NCI-H345 (cell line): ENCODE results near the gene SBNO1.
A peak's percentile ranks its signal among the peaks of the same experiment; 100 is the strongest.
"Not testable (repeated sequence)": the region's sequence is repeated elsewhere in the genome, so short reads cannot be mapped to it uniquely, and the experiment has no call there.

Source experiments
- DNase-seq: peaks from one replicate; lab custom pipeline; 2025; lab: John Stamatoyannopoulos, UW

The SBNO1 gene

DNA sequence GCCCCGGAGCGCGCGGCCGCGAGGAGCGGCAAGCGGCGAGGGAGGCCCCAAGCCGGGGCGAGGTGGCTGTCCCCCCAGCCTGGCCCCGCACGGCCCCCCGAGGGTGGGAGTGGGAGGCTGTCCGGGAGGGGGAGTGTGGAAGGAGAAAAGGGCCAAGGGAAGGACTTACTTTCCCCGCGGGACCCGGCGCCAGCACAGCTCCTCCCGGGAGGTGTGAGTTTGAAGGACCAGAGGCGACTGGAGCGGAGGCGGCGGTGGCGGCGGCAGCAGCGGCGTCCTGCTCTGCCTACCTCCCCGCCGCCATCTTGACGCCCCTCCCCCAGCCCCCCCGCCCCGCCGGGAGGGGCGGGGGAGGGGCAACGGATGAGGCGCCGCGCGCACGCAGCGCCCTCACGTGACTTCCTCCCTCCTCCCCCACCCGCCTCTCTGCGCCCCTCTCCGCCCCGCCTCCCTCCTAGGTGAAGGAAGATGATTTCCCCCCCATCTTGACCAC, at the start of gene SBNO1:
Gene SBNO1 (minus strand): TSS at position 316 of the 493 bp plus-strand sequence. CDS start 14,406 bp downstream, outside the sequence.
- DNase-seq, result peak; percentile 90

GRCh38 chr12:123410041-123410412, 45.4 kb upstream of the SBNO1 start:
- DNase-seq, result no peak

- not testable (repeated sequence) for DNase-seq
Observed at GRCh38 chr12:123409284-123410040, 44.8 kb upstream of the SBNO1 start.

- not testable (repeated sequence) for DNase-seq
Observed at GRCh38 chr12:123408619-123409018, 44.0 kb upstream of the SBNO1 start.

DNA sequence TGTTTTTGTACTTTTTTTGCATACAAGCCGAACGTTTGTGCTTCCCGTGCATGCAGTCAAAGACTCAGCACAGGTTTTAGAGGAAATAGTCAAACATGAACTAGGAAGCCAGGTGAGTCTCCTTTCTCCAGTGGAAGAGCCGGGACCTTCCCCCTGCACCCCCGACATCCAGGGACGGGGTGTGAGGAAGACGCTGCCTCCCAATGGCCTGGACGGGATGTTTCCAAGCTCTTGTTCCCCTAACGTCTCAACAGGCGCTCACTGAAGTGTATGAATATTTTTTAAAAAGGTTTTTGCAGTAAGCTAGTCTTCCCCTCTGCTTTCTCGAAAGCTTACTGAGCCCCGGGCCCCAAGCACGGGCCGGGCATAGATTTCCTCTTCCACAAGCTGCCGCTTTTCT, 43.3 kb upstream of the SBNO1 start:
- not testable (repeated sequence) for DNase-seq

DNA sequence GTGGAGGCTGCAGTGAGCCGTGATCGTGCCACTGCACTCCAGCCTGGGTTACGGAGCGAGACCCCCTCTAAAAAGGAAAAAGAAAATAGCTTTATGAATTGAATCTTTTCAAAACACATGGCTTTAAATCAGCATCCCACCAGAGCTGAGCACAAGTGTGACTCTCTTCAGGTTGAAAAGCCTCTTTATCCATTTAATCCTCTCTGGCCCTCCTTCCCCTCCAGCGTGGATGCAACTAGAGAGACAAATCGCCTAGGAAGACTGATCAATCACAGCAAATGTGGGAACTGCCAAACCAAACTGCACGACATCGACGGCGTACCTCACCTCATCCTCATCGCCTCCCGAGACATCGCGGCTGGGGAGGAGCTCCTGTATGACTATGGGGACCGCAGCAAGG, 42.6 kb upstream of the SBNO1 start:
- not testable (repeated sequence) for DNase-seq

DNA sequence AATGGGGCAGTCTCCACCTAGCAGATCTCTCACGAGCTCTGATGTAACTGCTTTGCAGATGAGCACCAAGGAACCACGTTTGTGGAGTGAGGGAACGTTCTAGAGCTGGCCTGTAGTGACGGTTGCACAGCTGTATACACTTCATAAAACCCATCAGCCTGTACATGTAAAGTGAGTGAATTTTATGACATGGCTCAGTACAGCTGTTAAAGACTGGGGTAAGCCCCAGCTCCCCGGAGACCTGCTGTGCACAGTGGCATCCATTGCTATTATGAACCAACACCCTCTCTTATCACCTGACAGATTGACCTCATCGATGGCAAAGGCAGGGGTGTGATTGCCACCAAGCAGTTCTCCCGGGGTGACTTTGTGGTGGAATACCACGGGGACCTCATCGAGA, 39.9 kb upstream of the SBNO1 start:
- DNase-seq, result no peak

- DNase-seq, result no peak
Observed at GRCh38 chr12:123401753-123402683, 37.4 kb upstream of the SBNO1 start.

DNA sequence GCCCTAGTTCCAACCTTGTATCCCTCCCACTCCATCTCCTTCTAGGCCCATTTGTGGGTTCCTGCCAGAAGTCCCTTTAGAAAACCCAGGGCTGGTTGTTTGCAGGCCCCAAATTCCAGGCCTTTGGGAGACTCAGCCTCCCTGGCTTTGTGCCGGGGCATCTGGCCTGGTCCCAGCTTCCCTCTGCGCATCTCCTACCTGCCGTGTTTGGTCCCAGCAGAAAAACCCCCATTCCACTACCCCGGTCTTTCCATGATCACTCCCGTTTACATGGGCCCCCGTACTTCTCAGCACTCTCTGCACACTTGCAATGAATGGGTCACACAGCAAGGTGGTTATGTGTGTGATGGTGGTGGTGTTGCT, 34.6 kb upstream of the SBNO1 start:
- DNase-seq, result no peak

GRCh38 chr12:123398550-123399254, 34.1 kb upstream of the SBNO1 start:
- no peak for DNase-seq

GRCh38 chr12:123398177-123398549, 33.5 kb upstream of the SBNO1 start:
- no peak for DNase-seq

- DNase-seq, result no peak
Observed at GRCh38 chr12:123397400-123397799, 32.8 kb upstream of the SBNO1 start.

- no peak for DNase-seq
Observed at GRCh38 chr12:123396954-123397353, 32.3 kb upstream of the SBNO1 start.

GRCh38 chr12:123396543-123396942, 31.9 kb upstream of the SBNO1 start:
- DNase-seq, result no peak

DNA sequence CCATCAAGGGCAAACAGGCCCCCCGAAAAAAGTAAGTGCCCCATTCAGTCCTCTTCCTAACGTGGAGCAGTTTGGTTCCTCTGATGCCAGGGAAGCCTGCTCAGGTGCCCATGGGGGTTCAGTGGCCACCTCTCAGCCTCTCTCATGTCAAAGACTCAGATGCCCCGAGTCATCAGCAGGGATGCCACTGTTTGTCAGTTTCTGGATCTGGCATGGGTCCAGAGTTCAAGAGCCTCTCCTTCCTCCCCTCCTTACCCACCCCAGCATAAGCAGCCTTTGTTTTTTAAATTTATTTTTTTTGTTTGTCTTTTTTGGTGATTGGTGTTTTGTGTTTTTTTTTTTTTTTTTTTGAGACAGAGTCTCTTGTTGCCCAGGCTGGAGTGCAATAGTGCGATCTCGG, 30.6 kb upstream of the SBNO1 start:
- no peak for DNase-seq

DNA sequence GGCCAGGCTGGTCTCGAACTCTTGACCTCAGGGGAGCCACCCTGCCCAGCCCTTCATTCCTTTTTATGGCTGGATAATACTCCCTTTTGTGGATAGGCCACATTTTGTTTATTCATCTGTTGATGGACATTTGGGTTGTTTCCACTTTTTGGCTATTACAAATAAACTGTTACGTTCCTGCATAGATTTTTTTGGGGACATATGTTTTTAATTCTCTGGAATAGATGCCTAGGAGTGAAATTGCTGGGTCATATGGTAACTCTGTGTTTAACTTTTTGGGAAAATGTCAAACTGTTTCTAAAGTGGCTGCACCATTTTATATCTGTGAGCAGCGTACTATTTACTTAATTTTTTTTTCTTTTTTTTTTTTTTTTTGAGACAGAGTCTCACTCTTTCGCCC, 29.1 kb upstream of the SBNO1 start:
- DNase-seq, result no peak

- no peak for DNase-seq
Observed at GRCh38 chr12:123391546-123392343, 27.1 kb upstream of the SBNO1 start.

- DNase-seq, result no peak
Observed at GRCh38 chr12:123390498-123391426, 26.1 kb upstream of the SBNO1 start.

DNA sequence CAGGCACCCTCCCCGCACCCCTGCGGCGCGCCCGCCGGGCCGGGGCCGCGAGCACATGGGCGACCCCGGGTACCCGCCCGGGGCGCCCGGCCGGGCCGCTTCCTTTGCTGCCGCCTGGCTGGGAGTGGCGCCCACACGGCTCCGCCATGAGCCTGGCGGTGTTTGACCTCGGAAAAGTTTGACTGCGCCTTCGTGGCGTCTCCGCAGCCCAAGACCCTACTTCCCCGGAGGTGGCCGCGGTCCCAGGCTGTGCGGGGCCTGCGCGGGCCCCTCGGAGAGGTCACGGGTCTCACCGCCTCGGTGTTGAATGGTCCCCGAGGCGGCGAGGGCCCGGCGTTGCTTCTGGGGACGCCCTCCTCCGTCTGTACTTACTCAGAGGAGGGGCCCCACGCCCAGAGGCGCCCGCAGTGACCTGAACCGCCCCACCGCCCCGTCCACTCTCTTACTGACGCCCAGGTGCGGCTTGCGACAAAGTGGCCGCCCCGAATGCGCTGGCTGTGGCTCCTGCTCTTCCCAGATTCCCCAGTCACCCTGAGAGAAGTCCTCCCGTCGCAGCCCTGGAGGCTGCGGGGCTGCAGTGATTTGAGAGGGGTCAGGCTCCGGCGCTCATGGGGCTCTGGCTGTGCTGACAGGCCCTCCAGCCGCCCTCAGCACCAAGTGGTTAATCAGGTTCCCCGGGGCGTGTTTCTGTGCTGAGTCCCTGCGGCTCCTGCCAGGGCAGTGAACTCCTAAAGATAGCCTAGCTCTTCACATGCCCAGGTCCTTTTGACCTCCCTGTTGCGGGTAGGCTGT, 25.1 kb upstream of the SBNO1 start:
- DNase-seq, result no peak
